ENCODE data around the gene ACVR2A. TPM values are rescaled to one million over a fixed set of nuclear protein-coding genes. Genes with fewer than 3 reads are reported as not detected.

ACVR2A gene
- total RNA-seq, 1 donor from 2014 or later = 22.7 TPM

GRCh38 chr2:147843864-147844696, 749 bp upstream of the ACVR2A start:
- Histone ChIP-seq H4K20me1 (ENCODE audit: low read depth) (peaks cover 16% of the 10 kb centered on the region), H3K9ac (peak overlapping the region; percentile 79), H3K4me3 (peak overlapping the region; percentile 93), H3K79me2 (ENCODE audit: low read depth) (peaks cover 54% of the 10 kb centered on the region), H3K36me3 (no peaks in the 10 kb centered on the region), H3K4me2 (peak overlapping the region; percentile 95), H3F3A (ENCODE audit: low read depth) (peaks cover 21% of the 10 kb centered on the region), H3K27me3 (no peaks in the 10 kb centered on the region), H3K4me1 (peaks cover 25% of the 10 kb centered on the region), H3K9me3 (ENCODE audit: low read depth) (no peaks in the 10 kb centered on the region), H3K27ac (peak overlapping the region; percentile 96), H2AFZ (replicated peaks) (peak overlapping the region; percentile 71)
- Mint-ChIP-seq H3K4me1 (peaks cover 19% of the 10 kb centered on the region), H3K9me3 (no peaks in the 10 kb centered on the region), H3K27me3 (ENCODE audit: insufficient read depth, low read depth) (no peaks in the 10 kb centered on the region), H3K36me3 (peaks cover 3% of the 10 kb centered on the region), H3K4me3 (peak overlapping the region; percentile 96), H3K27ac (peak overlapping the region; percentile 97)
- TF ChIP-seq EZH2phosphoT487 (IDR thresholded peaks at IDR 0.05) = no peak
- TF ChIP-seq, protein P1, sequence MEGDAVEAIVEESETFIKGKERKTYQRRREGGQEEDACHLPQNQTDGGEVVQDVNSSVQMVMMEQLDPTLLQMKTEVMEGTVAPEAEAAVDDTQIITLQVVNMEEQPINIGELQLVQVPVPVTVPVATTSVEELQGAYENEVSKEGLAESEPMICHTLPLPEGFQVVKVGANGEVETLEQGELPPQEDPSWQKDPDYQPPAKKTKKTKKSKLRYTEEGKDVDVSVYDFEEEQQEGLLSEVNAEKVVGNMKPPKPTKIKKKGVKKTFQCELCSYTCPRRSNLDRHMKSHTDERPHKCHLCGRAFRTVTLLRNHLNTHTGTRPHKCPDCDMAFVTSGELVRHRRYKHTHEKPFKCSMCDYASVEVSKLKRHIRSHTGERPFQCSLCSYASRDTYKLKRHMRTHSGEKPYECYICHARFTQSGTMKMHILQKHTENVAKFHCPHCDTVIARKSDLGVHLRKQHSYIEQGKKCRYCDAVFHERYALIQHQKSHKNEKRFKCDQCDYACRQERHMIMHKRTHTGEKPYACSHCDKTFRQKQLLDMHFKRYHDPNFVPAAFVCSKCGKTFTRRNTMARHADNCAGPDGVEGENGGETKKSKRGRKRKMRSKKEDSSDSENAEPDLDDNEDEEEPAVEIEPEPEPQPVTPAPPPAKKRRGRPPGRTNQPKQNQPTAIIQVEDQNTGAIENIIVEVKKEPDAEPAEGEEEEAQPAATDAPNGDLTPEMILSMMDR (IDR thresholded peaks at IDR 0.05) = peak; percentile 30
- DNase-seq (ENCODE audit: low spot score) = peak; percentile 97

- Mint-ChIP-seq H3K36me3 (peaks cover 8% of the 10 kb centered on the region), H3K4me3 (peak overlapping the region; percentile 96), H3K4me1 (peaks cover 19% of the 10 kb centered on the region), H3K27ac (no peak overlapping the region), H3K27me3 (ENCODE audit: insufficient read depth, low read depth) (no peaks in the 10 kb centered on the region), H3K9me3 (peaks cover 7% of the 10 kb centered on the region)
- H3K4me1 ChIP-seq = peaks cover 32% of the 10 kb centered on the region
- no peak overlapping the region for H3K27ac ChIP-seq
- no peak overlapping the region for H2AFZ ChIP-seq (replicated peaks)
- H3K36me3 ChIP-seq = no peaks in the 10 kb centered on the region
- H3K9ac ChIP-seq = no peak overlapping the region
- TF ChIP-seq EZH2phosphoT487 (IDR thresholded peaks at IDR 0.05) = no peak
- TF ChIP-seq, protein P1 (IDR thresholded peaks at IDR 0.05) = no peak
- TF ChIP-seq EZH2 (IDR thresholded peaks at IDR 0.05) = no peak
- peaks cover 16% of the 10 kb centered on the region for H4K20me1 ChIP-seq (ENCODE audit: low read depth)
- H3F3A ChIP-seq (ENCODE audit: low read depth) = peaks cover 21% of the 10 kb centered on the region
- H3K4me3 ChIP-seq = peak overlapping the region; percentile 93
- peaks cover 68% of the 10 kb centered on the region for H3K79me2 ChIP-seq (ENCODE audit: low read depth)
- H3K9me3 ChIP-seq (ENCODE audit: low read depth) = no peaks in the 10 kb centered on the region
- H3K4me2 ChIP-seq = peak overlapping the region; percentile 95
- H3K27me3 ChIP-seq = no peaks in the 10 kb centered on the region
- no peak for DNase-seq (ENCODE audit: low spot score)
Observed at GRCh38 chr2:147845411-147845971, 662 bp downstream of the ACVR2A start.

DNA sequence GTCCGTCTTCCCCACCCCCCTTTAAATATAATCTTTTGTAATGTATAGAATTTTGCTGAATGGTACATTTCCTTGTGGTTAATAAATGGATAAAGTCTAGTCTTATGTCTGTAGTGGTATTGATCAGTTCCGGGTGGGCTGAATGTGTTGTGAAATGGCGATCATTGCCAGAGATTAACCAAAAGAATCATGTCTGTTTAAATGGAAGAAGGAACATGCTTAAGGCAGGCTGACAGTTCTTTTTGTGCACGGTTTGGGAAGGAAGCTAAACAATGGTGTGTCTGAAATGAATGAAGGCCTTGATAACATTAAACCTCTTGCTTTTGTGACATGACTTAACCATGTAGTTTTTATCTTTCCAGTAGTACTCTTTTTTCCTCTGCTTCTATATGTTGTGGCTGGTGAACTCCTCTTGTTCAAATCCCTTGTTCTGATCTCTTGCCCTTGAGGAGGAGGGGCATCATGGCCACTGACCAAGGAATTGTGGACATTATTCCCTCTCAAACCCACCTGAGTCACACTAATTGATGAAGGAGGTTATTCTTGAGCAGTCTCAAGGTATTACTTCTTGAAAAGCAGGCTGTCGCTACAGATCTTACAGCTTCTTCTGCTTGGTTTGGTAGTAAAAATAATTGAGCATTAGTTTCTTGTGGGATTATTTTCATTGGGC, 1.7 kb downstream of the ACVR2A start:
- Histone ChIP-seq H3K4me3 (peak overlapping the region; percentile 93), H3K79me2 (ENCODE audit: low read depth) (peaks cover 79% of the 10 kb centered on the region), H3F3A (ENCODE audit: low read depth) (peaks cover 21% of the 10 kb centered on the region), H4K20me1 (ENCODE audit: low read depth) (peaks cover 16% of the 10 kb centered on the region), H3K9me3 (ENCODE audit: low read depth) (no peaks in the 10 kb centered on the region), H3K36me3 (no peaks in the 10 kb centered on the region), H3K4me1 (peaks cover 32% of the 10 kb centered on the region), H3K9ac (no peak overlapping the region), H3K27ac (no peak overlapping the region), H2AFZ (replicated peaks) (no peak overlapping the region), H3K4me2 (peak overlapping the region; percentile 95), H3K27me3 (no peaks in the 10 kb centered on the region)
- DNase-seq (ENCODE audit: low spot score) = no peak
- H3K27ac Mint-ChIP-seq = peak overlapping the region; percentile 59
- peak overlapping the region; percentile 96 for H3K4me3 Mint-ChIP-seq
- no peaks in the 10 kb centered on the region for H3K27me3 Mint-ChIP-seq (ENCODE audit: insufficient read depth, low read depth)
- TF ChIP-seq EZH2 (IDR thresholded peaks at IDR 0.05) = no peak
- TF ChIP-seq EZH2phosphoT487 (IDR thresholded peaks at IDR 0.05) = no peak
- TF ChIP-seq, protein P1 (IDR thresholded peaks at IDR 0.05) = no peak
- H3K9me3 Mint-ChIP-seq = peaks cover 12% of the 10 kb centered on the region
- H3K36me3 Mint-ChIP-seq = peaks cover 13% of the 10 kb centered on the region
- H3K4me1 Mint-ChIP-seq = peaks cover 19% of the 10 kb centered on the region

Data from neural progenitor cell (in vitro differentiated cells).